Breast epithelium (tissue), 3 donors: Measurements from ENCODE around the gene FGGY.

Experiments
- POLR2A ChIP-seq: fragments of 450-650 bp; IDR thresholded peaks from one replicate; pipeline ENCODE4 v1.6.1; 2016; ENCODE audit warnings: antibody characterized with exemption, mild to moderate bottlenecking, moderate library complexity
- POLR2AphosphoS5 ChIP-seq, 3 donors: sonication (generic); formaldehyde crosslinking; IDR thresholded peaks; one replicate each; pipeline ENCODE4 v1.6.1; 2017; ENCODE audit warnings: antibody characterized with exemption in 3 of 3
- TF ChIP-seq, protein P1 (sequence below), 3 donors: fragments of 450-650 bp; IDR thresholded peaks; one replicate each; pipeline ENCODE4 v1.5.1; 2016 to 2017; ENCODE audit warnings: antibody characterized with exemption in 3 of 3, mild to moderate bottlenecking in 3 of 3, moderate library complexity in 3 of 3

DNA sequence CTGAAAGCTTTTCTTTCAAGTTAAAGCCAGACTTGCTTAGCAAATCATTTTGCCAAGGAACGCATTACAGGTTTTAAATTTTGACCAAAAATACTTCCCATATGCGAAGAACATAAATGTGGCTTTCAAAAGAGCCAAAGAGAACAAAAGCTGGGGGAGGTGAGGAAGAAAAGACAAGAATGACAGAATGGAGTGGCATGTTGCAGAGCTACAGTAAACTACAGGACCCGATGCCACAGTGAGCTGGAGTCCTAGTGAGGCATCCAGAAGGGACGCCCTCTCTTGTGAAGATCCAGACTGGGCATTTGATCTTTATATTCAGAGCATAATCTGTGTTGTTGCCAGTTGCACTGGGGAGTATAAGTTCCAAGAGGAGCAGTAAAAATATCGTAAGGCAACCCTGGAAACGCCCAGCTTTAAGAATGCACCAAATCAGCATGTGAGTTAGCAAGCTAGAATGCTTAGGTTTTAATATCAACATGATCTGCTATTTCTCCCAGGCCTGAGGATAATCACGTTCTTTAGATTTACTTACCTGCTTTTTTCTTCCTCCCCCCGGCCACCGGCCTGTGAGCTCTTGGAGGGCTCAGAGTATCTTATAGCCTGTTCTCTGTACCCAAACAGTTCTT lies 469.4 kb downstream of the FGGY start:
- TF ChIP-seq, protein P1, sequence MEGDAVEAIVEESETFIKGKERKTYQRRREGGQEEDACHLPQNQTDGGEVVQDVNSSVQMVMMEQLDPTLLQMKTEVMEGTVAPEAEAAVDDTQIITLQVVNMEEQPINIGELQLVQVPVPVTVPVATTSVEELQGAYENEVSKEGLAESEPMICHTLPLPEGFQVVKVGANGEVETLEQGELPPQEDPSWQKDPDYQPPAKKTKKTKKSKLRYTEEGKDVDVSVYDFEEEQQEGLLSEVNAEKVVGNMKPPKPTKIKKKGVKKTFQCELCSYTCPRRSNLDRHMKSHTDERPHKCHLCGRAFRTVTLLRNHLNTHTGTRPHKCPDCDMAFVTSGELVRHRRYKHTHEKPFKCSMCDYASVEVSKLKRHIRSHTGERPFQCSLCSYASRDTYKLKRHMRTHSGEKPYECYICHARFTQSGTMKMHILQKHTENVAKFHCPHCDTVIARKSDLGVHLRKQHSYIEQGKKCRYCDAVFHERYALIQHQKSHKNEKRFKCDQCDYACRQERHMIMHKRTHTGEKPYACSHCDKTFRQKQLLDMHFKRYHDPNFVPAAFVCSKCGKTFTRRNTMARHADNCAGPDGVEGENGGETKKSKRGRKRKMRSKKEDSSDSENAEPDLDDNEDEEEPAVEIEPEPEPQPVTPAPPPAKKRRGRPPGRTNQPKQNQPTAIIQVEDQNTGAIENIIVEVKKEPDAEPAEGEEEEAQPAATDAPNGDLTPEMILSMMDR (IDR thresholded peaks at IDR 0.05), result no peak
- TF ChIP-seq POLR2A (no peak), POLR2AphosphoS5 (IDR thresholded peaks at IDR 0.05) (no peak)
